Panc1 (cell line): ENCODE measurements around the gene EMC8.

Source experiments
- CTCF ChIP-seq: fragments of 450-650 bp; IDR thresholded peaks from 2 replicates; pipeline ENCODE4 v1.5.1; 2017; ENCODE audit warnings: mild to moderate bottlenecking
- TCF7L2 ChIP-seq: IDR thresholded peaks from 2 replicates; pipeline ENCODE4 v1.6.1; 2011; ENCODE audit warnings: mild to moderate bottlenecking, low read depth, low read length, inconsistent platforms

GRCh38 chr16:85809645-85810044 is 10.3 kb upstream of the EMC8 start:
- TF ChIP-seq TCF7L2 (no peak), CTCF (no peak)
